ENCODE data around the gene C1RL. TPM values are rescaled to one million over a fixed set of nuclear protein-coding genes. Genes with fewer than 3 reads are reported as not detected.

Gene C1RL
- total RNA-seq, 2 donors from 2014 or later, result 14.0 to 30.6 TPM

GRCh38 chr12:7096006-7096932 lies 12.7 kb downstream of the C1RL start:
- no peak for ATAC-seq (replicated peaks)
- Mint-ChIP-seq H3K27ac (no peak overlapping the region), H3K9me3 (no peaks in the 10 kb centered on the region), H3K27me3 (no peaks in the 10 kb centered on the region), H3K4me3 (no peak overlapping the region), H3K36me3 (ENCODE audit: low read depth) (peaks cover 30% of the 10 kb centered on the region), H3K4me1 (no peaks in the 10 kb centered on the region)

- no peak overlapping the region for H3K27ac Mint-ChIP-seq
- no peaks in the 10 kb centered on the region for H3K9me3 Mint-ChIP-seq
- no peak for ATAC-seq (replicated peaks)
- peaks cover 13% of the 10 kb centered on the region for H3K36me3 Mint-ChIP-seq (ENCODE audit: low read depth)
- no peaks in the 10 kb centered on the region for H3K4me1 Mint-ChIP-seq
- peaks cover 5% of the 10 kb centered on the region for H3K27me3 Mint-ChIP-seq
- H3K4me3 Mint-ChIP-seq, result no peak overlapping the region
These were observed 15.1 kb downstream of the C1RL start for GRCh38 chr12:7093892-7094291.

- Mint-ChIP-seq H3K36me3 (ENCODE audit: low read depth) (peaks cover 9% of the 10 kb centered on the region), H3K27me3 (peaks cover 5% of the 10 kb centered on the region), H3K27ac (no peak overlapping the region), H3K4me1 (no peaks in the 10 kb centered on the region), H3K9me3 (no peaks in the 10 kb centered on the region), H3K4me3 (no peak overlapping the region)
- ATAC-seq (replicated peaks), result no peak
These were observed 15.5 kb downstream of the C1RL start for GRCh38 chr12:7093486-7093885.

GRCh38 chr12:7092986-7093460 lies 16.0 kb downstream of the C1RL start:
- Mint-ChIP-seq H3K36me3 (ENCODE audit: low read depth) (peaks cover 4% of the 10 kb centered on the region), H3K9me3 (no peaks in the 10 kb centered on the region), H3K4me3 (peak overlapping the region; percentile 84), H3K27ac (no peak overlapping the region), H3K4me1 (no peaks in the 10 kb centered on the region), H3K27me3 (peaks cover 5% of the 10 kb centered on the region)
- no peak for ATAC-seq (replicated peaks)

GRCh38 chr12:7092229-7092985 lies 16.6 kb downstream of the C1RL start, which contains the start of gene C1R:
C1R (minus strand) TSS chr12:7092445; CDS start chr12:7092388, 57 bp downstream.
- ATAC-seq (replicated peaks), result peak; percentile 82
- peak within 1 kb of the TSS; percentile 79 for H3K27ac Mint-ChIP-seq
- H3K4me1 Mint-ChIP-seq, result no peaks in the 10 kb centered on the region
- H3K4me3 Mint-ChIP-seq, result peak within 1 kb of the TSS; percentile 84
- peaks cover 5% of the 10 kb centered on the region for H3K27me3 Mint-ChIP-seq
- no peaks in the 10 kb centered on the region for H3K36me3 Mint-ChIP-seq (ENCODE audit: low read depth)
- no peaks in the 10 kb centered on the region for H3K9me3 Mint-ChIP-seq

- Mint-ChIP-seq H3K36me3 (ENCODE audit: low read depth) (no peaks in the 10 kb centered on the region), H3K9me3 (no peaks in the 10 kb centered on the region), H3K27ac (peak overlapping the region; percentile 79), H3K4me3 (peak overlapping the region; percentile 84), H3K27me3 (peaks cover 5% of the 10 kb centered on the region), H3K4me1 (no peaks in the 10 kb centered on the region)
- no peak for ATAC-seq (replicated peaks)
These were observed 17.3 kb downstream of the C1RL start for GRCh38 chr12:7091660-7092228.

- H3K4me1 Mint-ChIP-seq, result no peaks in the 10 kb centered on the region
- peaks cover 5% of the 10 kb centered on the region for H3K27me3 Mint-ChIP-seq
- no peak overlapping the region for H3K27ac Mint-ChIP-seq
- no peaks in the 10 kb centered on the region for H3K9me3 Mint-ChIP-seq
- H3K36me3 Mint-ChIP-seq (ENCODE audit: low read depth), result no peaks in the 10 kb centered on the region
- ATAC-seq (replicated peaks), result no peak
- H3K4me3 Mint-ChIP-seq, result peak overlapping the region; percentile 84
These were observed 17.8 kb downstream of the C1RL start for GRCh38 chr12:7091171-7091570.

- Mint-ChIP-seq H3K27me3 (peaks cover 5% of the 10 kb centered on the region), H3K9me3 (no peaks in the 10 kb centered on the region), H3K4me3 (no peak overlapping the region)
These were observed 18.6 kb downstream of the C1RL start for GRCh38 chr12:7090222-7090998.

GRCh38 chr12:7089196-7089871 lies 19.7 kb downstream of the C1RL start:
- Mint-ChIP-seq H3K9me3 (no peaks in the 10 kb centered on the region), H3K4me1 (no peaks in the 10 kb centered on the region), H3K27me3 (peaks cover 5% of the 10 kb centered on the region), H3K36me3 (ENCODE audit: low read depth) (no peaks in the 10 kb centered on the region), H3K27ac (no peak overlapping the region), H3K4me3 (no peak overlapping the region)
- no peak for ATAC-seq (replicated peaks)

More at GRCh38 chr12:7090222-7090998, 18.6 kb downstream of the C1RL start:
- peak overlapping the region; percentile 20 for H3K27ac Mint-ChIP-seq
- H3K36me3 Mint-ChIP-seq (ENCODE audit: low read depth), result no peaks in the 10 kb centered on the region
- no peaks in the 10 kb centered on the region for H3K4me1 Mint-ChIP-seq
- ATAC-seq (replicated peaks), result no peak

- no peak for ATAC-seq (replicated peaks)
- Mint-ChIP-seq H3K4me3 (no peak overlapping the region), H3K27ac (no peak overlapping the region), H3K36me3 (ENCODE audit: low read depth) (no peaks in the 10 kb centered on the region), H3K27me3 (no peaks in the 10 kb centered on the region), H3K9me3 (no peaks in the 10 kb centered on the region), H3K4me1 (no peaks in the 10 kb centered on the region)
These were observed 25.9 kb downstream of the C1RL start for GRCh38 chr12:7083125-7083524.

GRCh38 chr12:7081037-7081436 lies 28.0 kb downstream of the C1RL start:
- H3K36me3 Mint-ChIP-seq (ENCODE audit: low read depth), result no peaks in the 10 kb centered on the region
- no peak overlapping the region for H3K27ac Mint-ChIP-seq
- no peaks in the 10 kb centered on the region for H3K9me3 Mint-ChIP-seq
- H3K27me3 Mint-ChIP-seq, result no peaks in the 10 kb centered on the region
- H3K4me1 Mint-ChIP-seq, result peaks cover 3% of the 10 kb centered on the region
- H3K4me3 Mint-ChIP-seq, result no peak overlapping the region
- ATAC-seq (replicated peaks), result no peak

GRCh38 chr12:7079826-7080125 lies 29.2 kb downstream of the C1RL start:
- no peak for ATAC-seq (replicated peaks)
- H3K27me3 Mint-ChIP-seq, result no peaks in the 10 kb centered on the region

GRCh38 chr12:7078163-7078562 lies 30.9 kb downstream of the C1RL start:
- Mint-ChIP-seq H3K4me1 (peaks cover 9% of the 10 kb centered on the region), H3K36me3 (ENCODE audit: low read depth) (no peaks in the 10 kb centered on the region), H3K27ac (no peak overlapping the region), H3K27me3 (no peaks in the 10 kb centered on the region), H3K9me3 (no peaks in the 10 kb centered on the region), H3K4me3 (no peak overlapping the region)
- ATAC-seq (replicated peaks), result no peak

More at GRCh38 chr12:7079826-7080125, 29.2 kb downstream of the C1RL start:
- H3K9me3 Mint-ChIP-seq, result no peaks in the 10 kb centered on the region
- no peak overlapping the region for H3K4me3 Mint-ChIP-seq
- H3K36me3 Mint-ChIP-seq (ENCODE audit: low read depth), result no peaks in the 10 kb centered on the region
- H3K27ac Mint-ChIP-seq, result no peak overlapping the region
- H3K4me1 Mint-ChIP-seq, result peaks cover 9% of the 10 kb centered on the region
